GM12873 (cell line): ENCODE measurements around the gene NKD1.

ENCODE experiments used
- CTCF ChIP-seq: IDR thresholded peaks from 2 replicates; pipeline ENCODE4 v1.5.1; 2012; ENCODE audit warnings: low read depth, mild to moderate bottlenecking, moderate library complexity, low read length, control low read depth; ENCODE audit not compliant: insufficient read depth; ENCODE audit errors: missing control alignments

Gene NKD1

GRCh38 chr16:50522324-50522723 lies 25.9 kb upstream of the NKD1 start:
- TF ChIP-seq CTCF = no peak

GRCh38 chr16:50523710-50524109 lies 24.5 kb upstream of the NKD1 start:
- TF ChIP-seq CTCF = no peak

GRCh38 chr16:50525262-50525661 lies 22.9 kb upstream of the NKD1 start:
- TF ChIP-seq CTCF = no peak

GRCh38 chr16:50525716-50526115 lies 22.5 kb upstream of the NKD1 start:
- TF ChIP-seq CTCF = no peak

GRCh38 chr16:50526249-50526648 lies 21.9 kb upstream of the NKD1 start:
- TF ChIP-seq CTCF = no peak

GRCh38 chr16:50526796-50527195 lies 21.4 kb upstream of the NKD1 start:
- no peak for TF ChIP-seq CTCF

GRCh38 chr16:50528820-50529219 lies 19.4 kb upstream of the NKD1 start:
- TF ChIP-seq CTCF = no peak

GRCh38 chr16:50529334-50529733 lies 18.9 kb upstream of the NKD1 start:
- TF ChIP-seq CTCF = no peak
